Right cardiac atrium (tissue), 5 donors: ENCODE measurements around the gene ZNF48. TPM values are rescaled to one million over a fixed set of nuclear protein-coding genes. Genes with fewer than 3 reads are reported as not detected.
"Not testable (repeated sequence)": the region's sequence is repeated elsewhere in the genome, so short reads cannot be mapped to it uniquely, and the experiment has no call there.

ENCODE experiments used
- ATAC-seq, 2 donors: fragments of 200-7000 bp; cut with Tn5 transposase; one replicate each; pipeline versions ENCODE4 v1.8.0 to v1.9.1; 2020; ENCODE audit warnings: moderate library complexity in 2 of 2, mild to moderate bottlenecking in 1 of 2
- DNase-seq, 3 donors: peaks; one replicate each; pipeline ENCODE4 v3.0.0-alpha.2; 2020
- H3K27ac ChIP-seq: one replicate; pipeline ENCODE4 v1.5.1; 2013; ENCODE audit warnings: mild to moderate bottlenecking, low read length, control low read depth, moderate library complexity
- H3K27me3 ChIP-seq: one replicate; pipeline ENCODE4 v1.6.1; 2013; ENCODE audit not compliant: control insufficient read depth, insufficient read depth
- H3K4me1 ChIP-seq: one replicate; pipeline ENCODE4 v1.6.1; 2013; ENCODE audit warnings: low read length; ENCODE audit not compliant: control insufficient read depth, insufficient read depth
- H3K4me3 ChIP-seq: one replicate; pipeline ENCODE4 v1.5.1; 2013; ENCODE audit warnings: low read length, control low read depth
- H3K9me3 ChIP-seq: one replicate; pipeline ENCODE4 v1.6.1; 2013; ENCODE audit warnings: low read length; ENCODE audit not compliant: control insufficient read depth
- WGBS: extraction: QIAGEN DNeasy Blood & Tissue Kit; methylation state at CpG from one replicate; pipeline ENCODE4 v1.1.7; 2013; 5-methylcytosine and 5-hydroxymethylcytosine counted together
- intact Hi-C, 4 donors: fragments of 100-400 bp; cut with DNase I; formaldehyde crosslinking; loops; one replicate each; pipeline versions ENCODE4 v1.11.0 to v1.14.0; 2022 to 2023
- polyA plus RNA-seq: library from polyadenylated mRNA; stranded (reverse); fragments of 200-250 nt; gene quantifications from one replicate; pipeline ENCODE4 v1.2.3, GENCODE V29; 2013
- total RNA-seq, 4 donors: library from RNA; stranded (reverse); fragmentation: NEBNext Ultra II Directional; extraction: Animal tissue kit (Norgen Biotek cat#: 25700); gene quantifications; one replicate each; pipeline ENCODE4 v1.2.1, GENCODE V29; 2021
- donor health status: healthy with polysubstance abuse.
- donor health status: DM: no; HTN: yes; CAD: no.
- donor health status: DM: no; HTN: no; CAD: no.
- donor health status: DM: no; HTN: yes; CAD: no; lungs with severe emphysema.
- donor health status: DM: yes; HTN: yes; CAD: no.

Gene ZNF48
- total and polyA plus RNA-seq, 5 donors, result 3.6 to 8.0 (median 7.4) TPM

DNA sequence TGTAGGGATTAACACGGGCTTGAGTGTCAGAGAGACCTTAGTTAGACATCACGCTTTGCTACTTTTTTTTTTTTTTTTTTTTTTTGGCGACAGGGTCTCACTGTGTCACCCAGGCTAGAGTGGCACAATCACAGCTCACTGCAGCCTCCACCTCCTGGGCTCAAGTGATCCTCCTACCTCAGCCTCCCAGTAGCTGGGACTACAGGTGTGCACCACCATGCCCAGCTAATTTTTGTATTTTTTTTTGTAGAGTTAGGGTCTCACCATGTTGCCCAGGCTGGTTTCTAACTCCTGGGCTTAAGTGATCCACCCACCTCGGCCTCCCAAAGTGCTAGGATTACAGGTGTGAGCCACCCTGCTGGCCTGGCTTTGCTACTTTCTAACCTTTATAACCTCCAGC is 1.4 kb downstream of the ZNF48 start:
- H3K4me1 ChIP-seq, H3K4me3 ChIP-seq, ATAC-seq, H3K9me3 ChIP-seq, H3K27ac ChIP-seq, H3K27me3 ChIP-seq: not testable (repeated sequence)
- DNase-seq, result peak in 1 of 3 donors; percentile 9
- intact Hi-C loops, result loop anchor here in 1 of 4 donors (10.0 kb wide), 1 partner anchor 302 kb away; the partner anchor contains the start of genes TBX6 and YPEL3
- 79% methylated on average over 4 of the region's 4 CpGs for WGBS

DNA sequence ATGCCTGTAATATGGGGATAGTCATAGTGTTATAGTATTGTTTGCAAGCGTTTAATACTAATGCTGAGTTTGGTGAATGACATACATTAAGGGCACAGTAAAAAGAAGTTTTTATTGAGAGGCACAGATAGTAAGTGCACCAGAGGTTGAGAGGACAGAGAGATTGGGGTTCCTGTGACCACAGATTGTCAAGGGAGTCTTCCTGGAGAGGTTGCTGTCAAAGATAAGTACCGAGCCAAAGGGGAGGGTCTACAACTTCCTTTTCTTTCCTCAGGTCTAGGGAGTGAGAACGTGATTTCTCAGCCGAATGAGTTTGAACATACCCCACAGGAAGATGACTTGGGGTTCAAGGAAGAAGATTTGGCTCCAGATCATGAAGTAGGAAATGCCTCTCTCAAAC is 1.8 kb downstream of the ZNF48 start:
- Histone ChIP-seq H3K27ac (no peak overlapping the region), H3K27me3 (no peaks in the 10 kb centered on the region), H3K9me3 (no peaks in the 10 kb centered on the region), H3K4me1 (no peaks in the 10 kb centered on the region), H3K4me3 (no peak overlapping the region)
- DNase-seq (no peak), ATAC-seq (no peak)
- WGBS, result 51% methylated on average over 4 of the region's 4 CpGs
- intact Hi-C loops, result loop anchor here in 1 of 4 donors (10.0 kb wide), 1 partner anchor 302 kb away; the partner anchor contains the start of genes TBX6 and YPEL3

DNA sequence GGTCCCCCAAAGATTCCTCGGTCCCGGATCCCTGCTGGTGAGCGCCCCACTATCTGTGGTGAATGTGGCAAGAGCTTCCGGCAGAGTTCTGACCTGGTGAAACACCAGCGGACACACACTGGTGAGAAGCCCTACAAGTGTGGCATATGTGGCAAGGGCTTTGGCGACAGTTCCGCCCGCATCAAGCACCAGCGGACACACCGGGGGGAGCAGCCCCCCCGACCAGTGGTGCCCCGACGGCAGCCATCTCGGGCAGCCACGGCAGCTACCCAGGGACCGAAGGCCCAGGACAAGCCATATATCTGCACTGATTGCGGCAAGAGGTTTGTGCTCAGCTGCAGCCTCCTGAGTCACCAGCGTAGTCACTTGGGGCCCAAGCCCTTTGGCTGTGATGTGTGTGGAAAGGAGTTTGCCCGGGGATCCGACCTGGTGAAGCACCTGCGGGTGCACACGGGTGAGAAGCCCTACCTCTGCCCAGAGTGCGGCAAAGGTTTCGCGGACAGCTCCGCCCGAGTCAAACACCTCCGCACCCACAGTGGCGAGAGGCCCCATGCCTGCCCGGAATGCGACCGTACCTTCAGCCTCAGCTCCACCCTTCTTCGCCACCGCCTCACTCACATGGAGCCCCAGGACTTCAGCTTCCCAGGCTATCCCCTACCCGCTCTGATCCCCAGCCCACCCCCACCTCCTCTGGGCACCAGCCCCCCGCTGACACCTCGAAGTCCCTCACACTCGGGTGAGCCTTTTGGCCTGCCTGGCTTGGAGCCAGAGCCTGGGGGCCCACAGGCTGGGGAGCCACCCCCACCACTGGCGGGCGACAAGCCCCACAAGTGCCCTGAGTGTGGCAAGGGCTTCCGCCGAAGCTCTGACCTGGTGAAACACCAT is 2.8 kb downstream of the ZNF48 start:
- no peaks in the 10 kb centered on the region for H3K9me3 ChIP-seq
- no peak overlapping the region for H3K27ac ChIP-seq
- 93% methylated on average over 42 of the region's 42 CpGs for WGBS
- H3K4me1 ChIP-seq, result no peaks in the 10 kb centered on the region
- intact Hi-C loops, result loop anchor here in 1 of 4 donors (10.0 kb wide), 1 partner anchor 303 kb away; the partner anchor contains the start of genes TBX6 and YPEL3
- H3K4me3 ChIP-seq, result no peak overlapping the region
- peak in 2 of 3 donors; percentile 20 to 60 for DNase-seq
- no peaks in the 10 kb centered on the region for H3K27me3 ChIP-seq
- ATAC-seq, result no peak

DNA sequence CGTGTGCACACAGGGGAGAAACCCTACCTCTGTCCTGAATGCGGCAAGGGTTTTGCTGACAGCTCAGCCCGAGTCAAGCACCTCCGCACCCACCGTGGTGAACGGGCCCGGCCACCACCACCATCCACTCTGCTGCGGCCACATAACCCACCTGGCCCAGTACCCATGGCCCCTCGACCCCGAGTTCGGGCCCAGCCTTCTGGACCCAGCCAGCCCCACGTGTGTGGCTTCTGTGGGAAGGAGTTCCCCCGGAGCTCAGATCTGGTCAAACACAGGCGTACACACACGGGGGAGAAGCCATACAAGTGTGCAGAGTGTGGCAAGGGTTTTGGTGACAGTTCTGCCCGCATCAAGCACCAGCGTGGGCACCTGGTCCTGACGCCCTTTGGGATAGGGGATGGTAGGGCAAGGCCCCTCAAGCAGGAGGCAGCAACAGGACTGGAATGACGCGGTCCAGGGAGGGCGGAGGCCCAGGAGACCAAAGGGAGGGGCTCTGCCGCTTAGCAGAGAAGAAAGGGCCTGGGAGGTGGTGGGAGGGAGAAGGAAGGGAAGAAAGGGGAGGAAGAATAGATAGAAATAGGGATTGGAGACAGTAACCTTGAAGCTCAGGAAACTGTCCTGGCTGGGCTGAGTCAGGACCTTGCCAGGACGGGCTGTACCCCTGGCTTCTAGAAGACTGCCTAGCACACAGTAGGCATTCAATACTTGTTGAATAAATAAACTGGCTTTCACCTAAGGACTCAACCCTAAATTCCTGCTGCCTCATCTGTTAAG is 3.6 kb downstream of the ZNF48 start:
- no peak overlapping the region for H3K27ac ChIP-seq
- intact Hi-C loops, result loop anchor here in 1 of 4 donors (10.0 kb wide), 1 partner anchor 304 kb away; the partner anchor contains the start of genes TBX6 and YPEL3
- H3K4me1 ChIP-seq, result no peaks in the 10 kb centered on the region
- no peaks in the 10 kb centered on the region for H3K27me3 ChIP-seq
- 79% methylated on average over 23 of the region's 23 CpGs for WGBS
- ATAC-seq, result no peak
- no peaks in the 10 kb centered on the region for H3K9me3 ChIP-seq
- DNase-seq, result peak in 1 of 3 donors; percentile 53
- H3K4me3 ChIP-seq, result no peak overlapping the region

DNA sequence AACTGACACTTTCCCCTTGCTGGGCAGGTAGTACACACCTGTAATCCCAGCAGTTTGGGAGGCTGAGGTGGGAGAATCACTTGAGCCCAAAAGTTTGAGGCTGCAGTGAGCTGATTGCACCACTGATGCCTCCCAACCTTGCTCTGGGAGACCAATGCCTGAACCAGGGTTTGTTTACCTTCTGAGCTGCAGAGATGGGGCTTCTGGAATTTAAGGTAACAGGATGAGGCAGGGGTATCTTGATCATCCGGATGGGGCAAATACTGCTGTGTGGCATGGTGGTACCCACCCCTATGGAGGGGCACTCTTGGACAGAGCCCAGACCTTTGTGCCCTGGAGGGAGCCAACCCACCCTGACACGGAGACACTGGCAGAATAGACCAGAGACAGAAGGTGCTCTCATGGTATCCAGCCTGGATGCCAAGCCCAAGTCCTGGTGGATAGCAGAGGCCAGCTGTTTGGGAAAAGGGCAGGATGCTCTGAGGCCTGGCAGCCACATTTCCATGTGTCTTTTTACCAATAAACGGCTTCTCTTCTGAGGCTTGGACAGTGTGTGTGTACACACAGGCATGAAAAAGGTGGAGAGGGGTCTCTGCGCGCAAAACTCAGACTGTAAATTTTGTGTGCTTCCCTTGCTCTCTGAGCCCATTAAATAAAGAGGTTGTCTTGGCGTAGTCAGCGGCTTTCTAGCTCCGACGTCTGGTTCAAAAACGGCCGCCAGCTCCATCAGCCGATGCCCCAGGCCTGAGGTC is 4.4 kb downstream of the ZNF48 start:
- H3K4me3 ChIP-seq, result peak overlapping the region; percentile 77
- H3K9me3 ChIP-seq, result no peaks in the 10 kb centered on the region
- intact Hi-C loops, result loop anchor here in 1 of 4 donors (10.0 kb wide), 2 partner anchors 45 to 305 kb away; partner anchors contain the start of genes CD2BP2, TBX6 and YPEL3
- H3K27ac ChIP-seq, result peak overlapping the region; percentile 38
- H3K4me1 ChIP-seq, result no peaks in the 10 kb centered on the region
- 9% methylated on average over 12 of the region's 12 CpGs for WGBS
- no peak for ATAC-seq
- peak in 1 of 3 donors; percentile 20 for DNase-seq
- no peaks in the 10 kb centered on the region for H3K27me3 ChIP-seq

DNA sequence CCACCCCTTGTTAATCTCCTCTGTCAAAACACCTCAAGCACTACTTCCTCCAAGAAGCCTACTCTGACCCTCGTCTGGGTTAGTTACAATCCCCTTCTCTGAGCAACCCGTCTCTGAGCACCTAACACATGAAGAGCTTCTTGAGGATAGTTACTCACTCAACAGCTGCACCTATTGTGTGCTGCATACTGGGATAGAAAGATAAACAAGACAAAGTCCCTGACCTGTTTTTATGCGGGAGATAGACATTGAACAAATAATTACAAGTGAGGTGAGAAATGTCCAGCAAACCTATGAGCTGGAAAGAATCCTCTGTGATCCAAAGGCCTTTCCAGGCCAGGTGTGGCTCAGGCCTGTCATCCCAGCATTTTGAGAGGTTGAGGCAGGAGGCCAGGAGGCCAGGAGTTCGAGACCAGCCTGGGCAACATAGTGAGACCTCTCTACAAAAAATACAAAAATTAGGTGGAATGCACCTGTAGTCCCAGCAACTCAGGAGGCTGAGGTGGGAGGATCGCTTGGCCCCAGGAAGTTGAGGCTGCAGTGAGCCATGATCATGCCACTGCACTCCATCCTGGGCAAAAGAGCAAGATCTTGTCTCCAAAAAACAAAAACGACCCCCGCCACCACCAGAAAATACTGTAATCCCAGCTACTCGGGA is 6.7 kb downstream of the ZNF48 start:
- no peaks in the 10 kb centered on the region for H3K4me1 ChIP-seq
- ATAC-seq, result no peak
- H3K4me3 ChIP-seq, result no peak overlapping the region
- WGBS, result 85% methylated on average over 8 of the region's 8 CpGs
- H3K9me3 ChIP-seq, result no peaks in the 10 kb centered on the region
- peak in 1 of 3 donors; percentile 8 for DNase-seq
- H3K27ac ChIP-seq, result no peak overlapping the region
- no peaks in the 10 kb centered on the region for H3K27me3 ChIP-seq
- intact Hi-C loops, result loop anchor here in 1 of 4 donors (10.0 kb wide), 1 partner anchor 47 kb away; the partner anchor contains the start of gene CD2BP2

DNA sequence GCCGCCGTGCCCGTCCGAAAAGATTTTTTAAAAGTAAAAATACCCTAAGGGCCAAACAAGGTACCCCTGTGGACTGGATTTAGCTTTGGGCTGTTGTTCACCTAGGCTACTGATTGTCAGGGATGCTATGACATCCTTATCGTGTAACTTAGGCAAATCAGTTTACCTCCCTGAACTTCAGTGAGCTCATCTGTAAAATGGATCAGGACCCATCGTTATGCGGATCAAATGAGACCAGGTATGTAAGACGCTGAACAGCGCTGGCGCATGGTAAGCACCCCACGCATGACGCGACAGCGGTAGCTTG is 11.5 kb downstream of the ZNF48 start:
- no peak for ATAC-seq
- Histone ChIP-seq H3K9me3 (no peaks in the 10 kb centered on the region), H3K4me3 (peak overlapping the region; percentile 72), H3K27ac (peak overlapping the region; percentile 22), H3K4me1 (peaks cover 4% of the 10 kb centered on the region), H3K27me3 (no peaks in the 10 kb centered on the region)
- WGBS, result 16% methylated on average over 14 of the region's 14 CpGs
- DNase-seq, result no peak
- intact Hi-C loops, result loop anchor here in 1 of 4 donors (10.0 kb wide), 1 partner anchor 52 kb away; the partner anchor contains the start of gene CD2BP2

DNA sequence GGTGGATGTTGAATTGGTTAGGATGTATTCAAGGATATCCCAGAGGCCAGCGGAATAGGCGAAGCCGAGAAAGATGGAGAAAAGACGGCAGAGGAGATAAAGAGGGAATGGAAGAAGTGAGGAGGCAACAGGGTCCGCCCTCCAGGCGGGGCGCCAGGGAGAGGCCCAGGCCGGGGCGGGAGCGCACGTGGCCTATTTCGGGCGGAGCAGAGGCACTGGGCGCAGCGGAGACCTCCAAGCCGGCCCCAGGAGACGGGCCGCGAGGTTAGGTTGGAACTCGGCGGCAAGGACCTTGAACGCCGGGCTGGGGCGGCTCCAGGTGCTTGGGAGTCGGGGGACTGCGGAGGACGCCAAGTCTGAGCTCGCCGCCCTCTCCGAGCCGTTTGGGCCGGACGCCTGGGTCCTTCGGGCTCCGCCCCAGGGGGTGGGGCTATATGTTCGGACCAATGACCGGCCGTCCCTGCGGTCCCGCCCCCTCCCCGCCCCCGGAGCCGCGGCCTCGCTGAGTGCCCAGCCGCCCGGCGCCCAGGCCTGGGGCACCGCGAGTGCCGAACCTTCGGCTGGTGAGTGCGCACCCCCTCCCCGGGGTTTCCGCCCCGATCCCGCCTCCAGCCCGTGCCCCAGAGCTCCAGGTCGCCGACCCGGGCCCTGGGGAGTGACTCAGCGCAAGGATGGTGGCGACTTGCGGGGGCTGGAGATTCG is 12.0 kb downstream of the ZNF48 start, which contains the start of gene ZNF771:
ZNF771 (plus strand) TSS at position 505 of the 702 bp plus-strand sequence. CDS start 448 bp downstream, outside the sequence.
- peak within 1 kb of the TSS; percentile 72 for H3K4me3 ChIP-seq
- intact Hi-C loops, result loop anchor here in 1 of 4 donors (10.0 kb wide), 1 partner anchor 52 kb away; the partner anchor contains the start of gene CD2BP2
- H3K27ac ChIP-seq, result peak within 1 kb of the TSS; percentile 84
- DNase-seq, result peak; percentile 95 to 99 (median 98)
- peak; percentile 97 to 98 for ATAC-seq
- H3K27me3 ChIP-seq, result no peaks in the 10 kb centered on the region
- H3K4me1 ChIP-seq, result peaks cover 4% of the 10 kb centered on the region
- under 1% methylated on average over 65 of the region's 65 CpGs for WGBS
- no peaks in the 10 kb centered on the region for H3K9me3 ChIP-seq

DNA sequence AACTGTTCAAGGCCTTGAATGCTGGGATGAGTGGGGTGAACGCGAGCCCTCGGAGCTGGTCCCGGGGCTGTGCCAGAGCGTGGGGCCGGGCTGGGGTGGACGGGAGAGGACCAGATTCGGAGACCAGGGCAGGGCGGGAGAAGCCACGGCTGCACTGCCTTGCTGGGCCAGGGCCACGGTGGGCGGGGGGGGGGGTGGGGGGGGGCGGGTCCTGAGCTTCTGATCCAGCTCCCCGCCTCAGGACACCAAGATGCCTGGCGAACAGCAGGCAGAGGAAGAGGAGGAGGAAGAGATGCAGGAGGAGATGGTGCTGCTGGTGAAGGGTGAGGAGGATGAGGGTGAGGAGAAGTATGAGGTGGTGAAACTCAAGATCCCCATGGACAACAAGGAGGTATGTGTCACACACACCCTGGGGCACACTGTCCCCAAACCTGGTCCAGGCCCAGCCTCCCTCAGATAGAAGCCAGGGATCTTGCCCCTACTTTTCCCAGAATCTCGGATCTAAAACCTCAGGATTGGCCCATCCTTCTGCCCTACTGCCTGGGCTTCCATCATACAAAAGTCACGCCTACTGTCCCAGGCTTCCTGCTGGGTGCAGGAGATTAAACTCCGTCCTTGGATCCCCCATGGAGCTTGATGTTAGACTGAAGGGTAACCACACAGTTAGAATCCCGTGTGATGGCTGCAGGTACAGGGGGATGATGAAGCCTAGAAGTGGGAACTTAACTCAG is 12.7 kb downstream of the ZNF48 start:
- H3K4me1 ChIP-seq, result peaks cover 4% of the 10 kb centered on the region
- peak overlapping the region; percentile 55 for H3K27ac ChIP-seq
- WGBS, result 12% methylated on average over 17 of the region's 19 CpGs
- intact Hi-C loops, result loop anchor here in 1 of 4 donors (10.0 kb wide), 1 partner anchor 53 kb away; the partner anchor contains the start of gene CD2BP2
- peak overlapping the region; percentile 72 for H3K4me3 ChIP-seq
- DNase-seq, result no peak
- H3K9me3 ChIP-seq, result no peaks in the 10 kb centered on the region
- no peaks in the 10 kb centered on the region for H3K27me3 ChIP-seq
- peak; percentile 40 to 48 for ATAC-seq
